Measurements from ENCODE around the gene KDF1.

GRCh38 chr1:26951821-26952497 lies 8.3 kb downstream of the KDF1 start:
- no peak for TF ChIP-seq PHF8 (CRISPR knock-in tag; IDR thresholded peaks at IDR 0.05)
- no peak for TF ChIP-seq ZNF121 (CRISPR knock-in tag; IDR thresholded peaks at IDR 0.05)
